Measurements from ENCODE around the gene C6orf132.

DNA sequence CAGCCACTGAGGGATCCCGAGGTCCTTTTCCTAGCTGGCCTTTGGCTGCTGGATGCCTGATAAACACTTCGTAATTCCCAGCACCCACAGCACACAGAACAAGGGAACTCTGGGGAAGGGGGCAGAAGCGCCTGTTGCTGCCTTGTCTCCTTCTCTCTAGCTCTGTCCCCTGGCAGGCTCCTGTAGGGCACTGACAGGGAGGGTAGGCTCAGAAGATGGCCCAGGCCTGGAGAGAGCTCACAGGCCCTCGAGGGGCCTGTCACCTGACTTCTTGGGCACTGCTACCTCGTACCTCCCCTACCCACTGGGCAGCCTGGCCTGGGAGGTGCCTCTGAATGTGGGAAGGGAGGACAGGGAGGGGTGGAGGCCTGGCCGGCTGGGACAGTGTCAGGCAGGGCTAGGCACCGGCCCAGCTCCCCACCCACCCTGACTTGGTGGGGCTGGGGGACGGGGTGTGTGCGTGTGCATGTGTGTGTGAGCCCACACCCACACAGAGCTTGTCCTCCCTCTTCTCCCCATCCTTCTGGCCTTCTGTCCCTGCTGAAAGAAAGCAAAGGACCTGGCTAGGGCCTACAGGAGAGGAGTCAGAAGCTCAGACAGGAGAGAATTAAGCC is 18.1 kb downstream of the C6orf132 start:
- TF ChIP-seq, protein P1, sequence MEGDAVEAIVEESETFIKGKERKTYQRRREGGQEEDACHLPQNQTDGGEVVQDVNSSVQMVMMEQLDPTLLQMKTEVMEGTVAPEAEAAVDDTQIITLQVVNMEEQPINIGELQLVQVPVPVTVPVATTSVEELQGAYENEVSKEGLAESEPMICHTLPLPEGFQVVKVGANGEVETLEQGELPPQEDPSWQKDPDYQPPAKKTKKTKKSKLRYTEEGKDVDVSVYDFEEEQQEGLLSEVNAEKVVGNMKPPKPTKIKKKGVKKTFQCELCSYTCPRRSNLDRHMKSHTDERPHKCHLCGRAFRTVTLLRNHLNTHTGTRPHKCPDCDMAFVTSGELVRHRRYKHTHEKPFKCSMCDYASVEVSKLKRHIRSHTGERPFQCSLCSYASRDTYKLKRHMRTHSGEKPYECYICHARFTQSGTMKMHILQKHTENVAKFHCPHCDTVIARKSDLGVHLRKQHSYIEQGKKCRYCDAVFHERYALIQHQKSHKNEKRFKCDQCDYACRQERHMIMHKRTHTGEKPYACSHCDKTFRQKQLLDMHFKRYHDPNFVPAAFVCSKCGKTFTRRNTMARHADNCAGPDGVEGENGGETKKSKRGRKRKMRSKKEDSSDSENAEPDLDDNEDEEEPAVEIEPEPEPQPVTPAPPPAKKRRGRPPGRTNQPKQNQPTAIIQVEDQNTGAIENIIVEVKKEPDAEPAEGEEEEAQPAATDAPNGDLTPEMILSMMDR (IDR thresholded peaks at IDR 0.05) = no peak
- no peak for TF ChIP-seq POLR2A (IDR thresholded peaks at IDR 0.05)

All from body of pancreas (tissue), 4 donors.